ENCODE measurements around the gene MYO1A.

DNA sequence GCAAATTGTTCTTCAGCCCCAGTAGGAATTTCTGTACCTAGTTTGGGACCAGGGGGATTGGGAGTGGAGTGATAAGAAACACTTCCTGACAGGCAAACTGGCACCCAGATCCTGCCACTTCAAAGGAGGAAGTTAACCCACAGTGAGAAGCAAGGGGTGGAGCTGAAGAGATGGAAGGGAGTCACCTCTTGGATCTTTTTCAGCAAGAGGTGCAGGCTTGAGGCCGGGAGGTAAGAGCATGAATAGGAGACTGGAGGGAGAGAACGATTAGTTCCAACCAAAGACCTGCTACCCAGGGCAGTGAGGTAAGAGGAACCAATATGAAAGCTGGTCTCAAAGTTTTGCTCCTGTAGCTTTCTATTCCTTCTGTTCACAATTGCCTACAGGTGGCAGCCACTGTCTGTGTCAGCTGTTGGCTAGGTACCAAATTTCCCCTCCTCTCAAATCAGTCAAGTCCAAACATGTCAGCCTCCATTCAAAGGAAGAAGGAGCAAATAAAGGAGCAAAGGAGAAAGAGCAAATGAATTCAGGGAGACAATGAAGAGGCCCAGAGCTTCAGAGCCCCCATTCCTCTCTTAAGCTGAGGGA lies 18.7 kb downstream of the MYO1A start:
- 0 out of 2 replicates have a peak, but pooled peaks have one; percentile 27 for TF ChIP-seq TCF12 (IDR thresholded peaks at IDR 0.05; ENCODE audit: low read depth, low read length)
- no peak for TF ChIP-seq EP300 (IDR thresholded peaks at IDR 0.05; ENCODE audit: borderline replicate concordance in 1 of 2, control insufficient read depth in 1 of 2, low read depth in 2 of 2, low read length in 2 of 2)
- TF ChIP-seq ZNF207 (IDR thresholded peaks at IDR 0.05; ENCODE audit: borderline replicate concordance), result no peak
- TF ChIP-seq TAF1 (IDR thresholded peaks at IDR 0.05; ENCODE audit: borderline replicate concordance, low read depth, low read length), result no peak
- TF ChIP-seq, protein P1, sequence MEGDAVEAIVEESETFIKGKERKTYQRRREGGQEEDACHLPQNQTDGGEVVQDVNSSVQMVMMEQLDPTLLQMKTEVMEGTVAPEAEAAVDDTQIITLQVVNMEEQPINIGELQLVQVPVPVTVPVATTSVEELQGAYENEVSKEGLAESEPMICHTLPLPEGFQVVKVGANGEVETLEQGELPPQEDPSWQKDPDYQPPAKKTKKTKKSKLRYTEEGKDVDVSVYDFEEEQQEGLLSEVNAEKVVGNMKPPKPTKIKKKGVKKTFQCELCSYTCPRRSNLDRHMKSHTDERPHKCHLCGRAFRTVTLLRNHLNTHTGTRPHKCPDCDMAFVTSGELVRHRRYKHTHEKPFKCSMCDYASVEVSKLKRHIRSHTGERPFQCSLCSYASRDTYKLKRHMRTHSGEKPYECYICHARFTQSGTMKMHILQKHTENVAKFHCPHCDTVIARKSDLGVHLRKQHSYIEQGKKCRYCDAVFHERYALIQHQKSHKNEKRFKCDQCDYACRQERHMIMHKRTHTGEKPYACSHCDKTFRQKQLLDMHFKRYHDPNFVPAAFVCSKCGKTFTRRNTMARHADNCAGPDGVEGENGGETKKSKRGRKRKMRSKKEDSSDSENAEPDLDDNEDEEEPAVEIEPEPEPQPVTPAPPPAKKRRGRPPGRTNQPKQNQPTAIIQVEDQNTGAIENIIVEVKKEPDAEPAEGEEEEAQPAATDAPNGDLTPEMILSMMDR (IDR thresholded peaks at IDR 0.05 in 2 of 3, conservative IDR thresholded peaks at IDR 0.05 in 1 of 3; ENCODE audit: control insufficient read depth in 2 of 3, extremely low read depth in 1 of 3, insufficient read depth in 1 of 3, low read depth in 3 of 3, low read length in 3 of 3), result peak; percentile 3 to 35 (median 26); a peak in 3 of 6 replicates
- no peak for TF ChIP-seq TCF7 (IDR thresholded peaks at IDR 0.05; ENCODE audit: borderline replicate concordance)
- no peak for TF ChIP-seq NR2C2 (IDR thresholded peaks at IDR 0.05; ENCODE audit: borderline replicate concordance, control insufficient read depth, insufficient read length, low read depth)
- no peak for TF ChIP-seq ASH2L (IDR thresholded peaks at IDR 0.05; ENCODE audit: borderline replicate concordance, low read depth)
- TF ChIP-seq, protein P2, sequence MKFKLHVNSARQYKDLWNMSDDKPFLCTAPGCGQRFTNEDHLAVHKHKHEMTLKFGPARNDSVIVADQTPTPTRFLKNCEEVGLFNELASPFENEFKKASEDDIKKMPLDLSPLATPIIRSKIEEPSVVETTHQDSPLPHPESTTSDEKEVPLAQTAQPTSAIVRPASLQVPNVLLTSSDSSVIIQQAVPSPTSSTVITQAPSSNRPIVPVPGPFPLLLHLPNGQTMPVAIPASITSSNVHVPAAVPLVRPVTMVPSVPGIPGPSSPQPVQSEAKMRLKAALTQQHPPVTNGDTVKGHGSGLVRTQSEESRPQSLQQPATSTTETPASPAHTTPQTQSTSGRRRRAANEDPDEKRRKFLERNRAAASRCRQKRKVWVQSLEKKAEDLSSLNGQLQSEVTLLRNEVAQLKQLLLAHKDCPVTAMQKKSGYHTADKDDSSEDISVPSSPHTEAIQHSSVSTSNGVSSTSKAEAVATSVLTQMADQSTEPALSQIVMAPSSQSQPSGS (IDR thresholded peaks at IDR 0.05; ENCODE audit: low read length), result no peak
- no peak for TF ChIP-seq FOS (IDR thresholded peaks at IDR 0.05; ENCODE audit: borderline replicate concordance, extremely low read depth, insufficient read length)
- no peak for TF ChIP-seq BHLHE40 (IDR thresholded peaks at IDR 0.05; ENCODE audit: borderline replicate concordance in 1 of 2, low read depth in 2 of 2, low read length in 1 of 2)
- TF ChIP-seq POLR2A (IDR thresholded peaks at IDR 0.05; ENCODE audit: low read depth, low read length), result no peak
- no peak for TF ChIP-seq CEBPB (IDR thresholded peaks at IDR 0.05; ENCODE audit: borderline replicate concordance in 1 of 2, low read depth in 2 of 2, low read length in 2 of 2)

All from GM12878 (cell line).